Heart left ventricle (tissue), 13 donors: ENCODE results near the gene SYDE1.

Experiments used
- POLR2A ChIP-seq, 2 donors: fragments of 450-650 bp; IDR thresholded peaks; one replicate each; pipeline ENCODE4 v1.6.1; 2017; ENCODE audit warnings: antibody characterized with exemption in 2 of 2, mild to moderate bottlenecking in 2 of 2, moderate library complexity in 2 of 2
- TF ChIP-seq, protein P1 (sequence below), 12 donors: fragments of 200-600 bp; sonication (generic) in 4 of 12; IDR thresholded peaks; one replicate each; pipeline versions ENCODE4 v1.5.0 to v1.8.0; 2018 to 2022; ENCODE audit warnings: antibody characterized with exemption in 12 of 12, mild to moderate bottlenecking in 5 of 12
- donor health status: ischemic (EF 13 %, LVEDD 7.1; RV severe dilation, severe dysfunction).
- donor health status: DM: no; HTN: yes; CAD: no.
- donor health status: DM: no; HTN: no; CAD: no.
- donor health status: ischemic (EF 25% LVEDD 6.9; RV normal size, moderate dysfunction).
- donor health status: ischemic (EF 25% LVEDD 5.7; RV mildly dilated, moderate dysfunction).
- donor health status: ischemic (EF 35%, LVEDD 5.7; RV mildly dilated, moderate dysfunction).
- donor health status: nonischemic (EF 11% LVEDD 7.7; RV severe dilation, severe dysfunction).
- donor health status: DM: yes; HTN: yes; CAD: no.
- donor health status: PGD.
- donor health status: ischemic (EF 29% LVEDD 5.4; RV normal size, mild dysfunction).
- donor health status: nonischemic (EF 23%, LVEDD 6.1; RV moderate dilation, normal function).

DNA sequence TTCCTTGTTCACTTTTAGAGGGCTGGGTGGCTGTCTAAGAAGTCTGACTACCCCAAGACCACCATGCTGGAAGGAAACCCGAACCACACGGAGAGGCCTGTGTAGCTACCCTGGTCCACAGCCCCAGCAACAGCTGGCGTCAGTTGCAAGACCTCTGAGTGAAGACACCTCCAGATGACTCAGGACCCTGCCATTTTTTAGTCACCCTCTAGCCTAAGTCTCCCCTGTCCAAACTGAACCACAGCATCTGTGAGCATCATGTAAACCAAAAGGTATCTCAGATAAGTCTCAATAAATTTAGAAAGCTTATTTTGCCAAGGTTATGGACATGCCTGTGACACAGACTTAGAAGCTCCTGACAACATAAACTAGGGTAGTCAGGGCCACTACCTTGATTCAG is 2.2 kb upstream of the SYDE1 start:
- TF ChIP-seq, protein P1, sequence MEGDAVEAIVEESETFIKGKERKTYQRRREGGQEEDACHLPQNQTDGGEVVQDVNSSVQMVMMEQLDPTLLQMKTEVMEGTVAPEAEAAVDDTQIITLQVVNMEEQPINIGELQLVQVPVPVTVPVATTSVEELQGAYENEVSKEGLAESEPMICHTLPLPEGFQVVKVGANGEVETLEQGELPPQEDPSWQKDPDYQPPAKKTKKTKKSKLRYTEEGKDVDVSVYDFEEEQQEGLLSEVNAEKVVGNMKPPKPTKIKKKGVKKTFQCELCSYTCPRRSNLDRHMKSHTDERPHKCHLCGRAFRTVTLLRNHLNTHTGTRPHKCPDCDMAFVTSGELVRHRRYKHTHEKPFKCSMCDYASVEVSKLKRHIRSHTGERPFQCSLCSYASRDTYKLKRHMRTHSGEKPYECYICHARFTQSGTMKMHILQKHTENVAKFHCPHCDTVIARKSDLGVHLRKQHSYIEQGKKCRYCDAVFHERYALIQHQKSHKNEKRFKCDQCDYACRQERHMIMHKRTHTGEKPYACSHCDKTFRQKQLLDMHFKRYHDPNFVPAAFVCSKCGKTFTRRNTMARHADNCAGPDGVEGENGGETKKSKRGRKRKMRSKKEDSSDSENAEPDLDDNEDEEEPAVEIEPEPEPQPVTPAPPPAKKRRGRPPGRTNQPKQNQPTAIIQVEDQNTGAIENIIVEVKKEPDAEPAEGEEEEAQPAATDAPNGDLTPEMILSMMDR (IDR thresholded peaks at IDR 0.05): no peak
- no peak for TF ChIP-seq POLR2A (IDR thresholded peaks at IDR 0.05)
